Activated naive CD4-positive, alpha-beta T cell treated with anti-CD3 and anti-CD28 coated beads for 36 hours (primary cell): ENCODE measurements around the gene PRR15. TPM values are rescaled to one million over a fixed set of nuclear protein-coding genes. Genes with fewer than 3 reads are reported as not detected.

Experiments used
- total RNA-seq, 2 experiments: library from RNA; stranded (reverse); gene quantifications; one replicate each; pipeline ENCODE4 v1.2.3, GENCODE V29; 2021

PRR15 gene
- total RNA-seq, 2 experiments from 2014 or later, result not detected

Other genes with a start within 250 kb of the PRR15 start
- not detected for gene WIPF3, start 242.7 kb downstream of the PRR15 start, total RNA-seq